Activated T-cell treated with anti-CD3 and anti-CD28 coated beads, Interleukin-2, amount 50 U/mL, for 24 hours (primary cell): ENCODE data around the gene CCDC106.

Source experiments
- DNase-seq: peaks from one replicate; pipeline ENCODE4 v3.0.0-alpha.2; 2020
- H3K27ac Mint-ChIP-seq: 2 replicates; pipeline ENCODE4 v1.8.0; 2020; ENCODE audit warnings: mild to moderate bottlenecking, mixed read lengths
- H3K27me3 Mint-ChIP-seq: 2 replicates; pipeline ENCODE4 v1.8.0; 2020; ENCODE audit warnings: mixed read lengths
- H3K36me3 Mint-ChIP-seq: 2 replicates; pipeline ENCODE4 v1.8.0; 2020; ENCODE audit warnings: low read depth, mixed read lengths
- H3K4me1 Mint-ChIP-seq: 2 replicates; pipeline ENCODE4 v1.8.0; 2020; ENCODE audit warnings: low read depth, mixed read lengths
- H3K4me3 Mint-ChIP-seq: 2 replicates; pipeline ENCODE4 v1.8.0; 2020; ENCODE audit warnings: mild to moderate bottlenecking, moderate library complexity, mixed read lengths
- H3K9me3 Mint-ChIP-seq: 2 replicates; pipeline ENCODE4 v1.8.0; 2020; ENCODE audit warnings: mixed read lengths

Gene CCDC106

GRCh38 chr19:55638864-55639359 is 9.1 kb upstream of the CCDC106 start:
- Mint-ChIP-seq H3K9me3 (peaks cover 7% of the 10 kb centered on the region), H3K27ac (peak overlapping the region; percentile 96), H3K36me3 (peaks cover 77% of the 10 kb centered on the region), H3K27me3 (no peaks in the 10 kb centered on the region), H3K4me3 (peak overlapping the region; percentile 81), H3K4me1 (peaks cover 65% of the 10 kb centered on the region)
- DNase-seq: peak; percentile 72

- Mint-ChIP-seq H3K27ac (peak overlapping the region; percentile 96), H3K27me3 (no peaks in the 10 kb centered on the region), H3K36me3 (peaks cover 84% of the 10 kb centered on the region), H3K4me1 (peaks cover 66% of the 10 kb centered on the region), H3K4me3 (peak overlapping the region; percentile 81), H3K9me3 (peaks cover 7% of the 10 kb centered on the region)
- DNase-seq: peak; percentile 81
Observed at GRCh38 chr19:55640043-55640576, 7.9 kb upstream of the CCDC106 start.

GRCh38 chr19:55640577-55641425 is 7.2 kb upstream of the CCDC106 start, which contains the start of gene ZNF580:
ZNF580 (plus strand) TSS chr19:55641002; CDS start chr19:55642509, 1,507 bp downstream.
- peak within 1 kb of the TSS; percentile 96 for H3K27ac Mint-ChIP-seq
- H3K4me1 Mint-ChIP-seq: peaks cover 68% of the 10 kb centered on the region
- H3K4me3 Mint-ChIP-seq: peak within 1 kb of the TSS; percentile 87
- H3K36me3 Mint-ChIP-seq: peaks cover 84% of the 10 kb centered on the region
- H3K9me3 Mint-ChIP-seq: peaks cover 7% of the 10 kb centered on the region
- no peaks in the 10 kb centered on the region for H3K27me3 Mint-ChIP-seq
- DNase-seq: peak; percentile 86

GRCh38 chr19:55641426-55642152 is 6.4 kb upstream of the CCDC106 start:
- Mint-ChIP-seq H3K27ac (peak overlapping the region; percentile 94), H3K4me3 (peak overlapping the region; percentile 87), H3K9me3 (peaks cover 7% of the 10 kb centered on the region), H3K36me3 (peaks cover 82% of the 10 kb centered on the region), H3K27me3 (no peaks in the 10 kb centered on the region), H3K4me1 (peaks cover 61% of the 10 kb centered on the region)
- no peak for DNase-seq

- DNase-seq: peak; percentile 67
- Mint-ChIP-seq H3K4me3 (peak overlapping the region; percentile 87), H3K36me3 (peaks cover 82% of the 10 kb centered on the region), H3K27me3 (no peaks in the 10 kb centered on the region), H3K9me3 (peaks cover 7% of the 10 kb centered on the region), H3K27ac (peak overlapping the region; percentile 99), H3K4me1 (peaks cover 59% of the 10 kb centered on the region)
Observed at GRCh38 chr19:55642153-55643002, 5.6 kb upstream of the CCDC106 start.

- Mint-ChIP-seq H3K9me3 (peaks cover 3% of the 10 kb centered on the region), H3K4me1 (peaks cover 56% of the 10 kb centered on the region), H3K27me3 (no peaks in the 10 kb centered on the region), H3K36me3 (peaks cover 79% of the 10 kb centered on the region), H3K27ac (peak within 1 kb of the TSS; percentile 99), H3K4me3 (peak within 1 kb of the TSS; percentile 87)
- peak; percentile 92 for DNase-seq
Observed at GRCh38 chr19:55643003-55643886, 4.8 kb upstream of the CCDC106 start, which contains the start of gene ZNF581. ZNF581 (plus strand) TSS chr19:55643649; CDS start chr19:55644572, 923 bp downstream.

- H3K4me1 Mint-ChIP-seq: peaks cover 56% of the 10 kb centered on the region
- H3K27me3 Mint-ChIP-seq: no peaks in the 10 kb centered on the region
- no peak for DNase-seq
- H3K9me3 Mint-ChIP-seq: peaks cover 3% of the 10 kb centered on the region
- H3K27ac Mint-ChIP-seq: peak overlapping the region; percentile 99
- H3K36me3 Mint-ChIP-seq: peaks cover 76% of the 10 kb centered on the region
- peak overlapping the region; percentile 87 for H3K4me3 Mint-ChIP-seq
Observed at GRCh38 chr19:55643887-55644176, 4.2 kb upstream of the CCDC106 start.

GRCh38 chr19:55644191-55644833 is 3.7 kb upstream of the CCDC106 start:
- H3K4me1 Mint-ChIP-seq: peaks cover 56% of the 10 kb centered on the region

GRCh38 chr19:55644842-55645511 is 3.0 kb upstream of the CCDC106 start:
- Mint-ChIP-seq H3K4me1 (peaks cover 57% of the 10 kb centered on the region), H3K9me3 (no peaks in the 10 kb centered on the region), H3K4me3 (peak overlapping the region; percentile 87), H3K27ac (peak overlapping the region; percentile 99), H3K27me3 (no peaks in the 10 kb centered on the region), H3K36me3 (peaks cover 68% of the 10 kb centered on the region)
- no peak for DNase-seq

More at GRCh38 chr19:55644191-55644833, 3.7 kb upstream of the CCDC106 start:
- Mint-ChIP-seq H3K27me3 (no peaks in the 10 kb centered on the region), H3K9me3 (no peaks in the 10 kb centered on the region), H3K4me3 (peak overlapping the region; percentile 87), H3K27ac (peak overlapping the region; percentile 99), H3K36me3 (peaks cover 71% of the 10 kb centered on the region)
- DNase-seq: no peak

- no peaks in the 10 kb centered on the region for H3K27me3 Mint-ChIP-seq
- DNase-seq: no peak
- peak overlapping the region; percentile 99 for H3K27ac Mint-ChIP-seq
- peak overlapping the region; percentile 87 for H3K4me3 Mint-ChIP-seq
- peaks cover 64% of the 10 kb centered on the region for H3K36me3 Mint-ChIP-seq
- peaks cover 57% of the 10 kb centered on the region for H3K4me1 Mint-ChIP-seq
- H3K9me3 Mint-ChIP-seq: no peaks in the 10 kb centered on the region
Observed at GRCh38 chr19:55645512-55645881, 2.5 kb upstream of the CCDC106 start.

- Mint-ChIP-seq H3K4me1 (peaks cover 59% of the 10 kb centered on the region), H3K36me3 (peaks cover 62% of the 10 kb centered on the region)
- no peak for DNase-seq
Observed at GRCh38 chr19:55646889-55647731, 902 bp upstream of the CCDC106 start.

More at GRCh38 chr19:55646889-55647731, 902 bp upstream of the CCDC106 start:
- H3K27ac Mint-ChIP-seq: peak overlapping the region; percentile 90
- no peaks in the 10 kb centered on the region for H3K27me3 Mint-ChIP-seq
- H3K9me3 Mint-ChIP-seq: no peaks in the 10 kb centered on the region
- H3K4me3 Mint-ChIP-seq: peak overlapping the region; percentile 80
